Esophagus (tissue), 2 donors: Measurements from ENCODE around the gene SYT4. TPM values are rescaled to one million over a fixed set of nuclear protein-coding genes. Genes with fewer than 3 reads are reported as not detected.
"Not testable (repeated sequence)": the region's sequence is repeated elsewhere in the genome, so short reads cannot be mapped to it uniquely, and the experiment has no call there.

ENCODE experiments used
- H3K27ac ChIP-seq, 2 donors: one replicate each; pipeline ENCODE4 v1.5.1; 2013; ENCODE audit warnings: low read depth in 2 of 2, mild to moderate bottlenecking in 2 of 2, inconsistent platforms in 1 of 2, low read length in 1 of 2, moderate library complexity in 1 of 2
- H3K27me3 ChIP-seq, 2 donors: one replicate each; pipeline ENCODE4 v1.6.1; 2013; ENCODE audit warnings: low read length in 2 of 2, control low read depth in 1 of 2, mild to moderate bottlenecking in 1 of 2; ENCODE audit not compliant: insufficient read depth in 2 of 2, control insufficient read depth in 1 of 2
- H3K36me3 ChIP-seq, 2 donors: one replicate each; pipeline ENCODE4 v1.6.1; 2013; ENCODE audit warnings: low read length in 1 of 2; ENCODE audit not compliant: control insufficient read depth in 2 of 2, insufficient read depth in 2 of 2
- H3K4me1 ChIP-seq, 2 donors: one replicate each; pipeline ENCODE4 v1.6.1; 2013; ENCODE audit warnings: low read length in 1 of 2; ENCODE audit not compliant: control insufficient read depth in 2 of 2, insufficient read depth in 2 of 2
- H3K4me3 ChIP-seq, 2 donors: one replicate each; pipeline ENCODE4 v1.5.1; 2013; ENCODE audit warnings: low read length in 2 of 2, mild to moderate bottlenecking in 2 of 2, low read depth in 1 of 2, moderate library complexity in 1 of 2
- H3K9me3 ChIP-seq, 2 donors: one replicate each; pipeline ENCODE4 v1.6.1; 2013; ENCODE audit warnings: mild to moderate bottlenecking in 2 of 2, low read depth in 1 of 2, low read length in 1 of 2, moderate library complexity in 1 of 2; ENCODE audit not compliant: control insufficient read depth in 2 of 2, insufficient read depth in 1 of 2
- WGBS, 2 donors: extraction: QIAGEN DNeasy Blood & Tissue Kit; methylation state at CpG; one replicate each; pipeline ENCODE4 v1.1.7; 2013; 5-methylcytosine and 5-hydroxymethylcytosine counted together
- polyA plus RNA-seq, 2 donors: library from polyadenylated mRNA; stranded (reverse); fragments of 200-250 nt; gene quantifications; one replicate each; pipeline ENCODE4 v1.2.3, GENCODE V29; 2013
- donor health status: healthy with polysubstance abuse.
- donor health status: Bipolar disorder and iron deficiency.

Gene SYT4
- polyA plus RNA-seq, result under 1 TPM in 1 of 2 donors, not detected in 1; 0.01 TPM

GRCh38 chr18:43277164-43277600 is at the start of gene SYT4:
TSS of gene SYT4 (minus strand) at chr18:43277490. CDS start at chr18:43277281, 209 bp downstream.
- Histone ChIP-seq H3K4me3 (no peak within 1 kb of the TSS), H3K27ac (no peak within 1 kb of the TSS), H3K9me3 (no peaks in the 10 kb centered on the region), H3K4me1 (peaks cover 0 to 3% of the 10 kb centered on the region in 2 donors), H3K27me3 (no peaks in the 10 kb centered on the region), H3K36me3 (no peaks in the 10 kb centered on the region)
- WGBS, 2 donors, result 3 to 7% methylated on average over 20 of the region's 20 CpGs

- Histone ChIP-seq H3K4me3 (no peak overlapping the region), H3K27me3 (no peaks in the 10 kb centered on the region), H3K9me3 (no peaks in the 10 kb centered on the region), H3K4me1 (no peaks in the 10 kb centered on the region), H3K36me3 (no peaks in the 10 kb centered on the region), H3K27ac (no peak overlapping the region)
- WGBS, 2 donors, result 88 to 94% methylated on average over 1 of the region's 1 CpG
Measured at GRCh38 chr18:43322132-43322531, 44.8 kb upstream of the SYT4 start.

GRCh38 chr18:43314941-43315340 is 37.7 kb upstream of the SYT4 start:
- Histone ChIP-seq H3K9me3 (no peaks in the 10 kb centered on the region), H3K27ac (no peak overlapping the region), H3K27me3 (no peaks in the 10 kb centered on the region), H3K4me3 (no peak overlapping the region), H3K36me3 (no peaks in the 10 kb centered on the region), H3K4me1 (no peaks in the 10 kb centered on the region)
- 67 to 68% methylated on average over 3 of the region's 3 CpGs for WGBS, 2 donors

GRCh38 chr18:43312891-43313290 is 35.6 kb upstream of the SYT4 start:
- Histone ChIP-seq H3K27me3 (no peaks in the 10 kb centered on the region), H3K4me3 (no peak overlapping the region), H3K36me3 (no peaks in the 10 kb centered on the region), H3K9me3 (no peaks in the 10 kb centered on the region), H3K27ac (no peak overlapping the region), H3K4me1 (no peaks in the 10 kb centered on the region)
- WGBS, 2 donors, result 85% methylated on average over 1 of the region's 1 CpG

GRCh38 chr18:43310239-43310638 is 32.9 kb upstream of the SYT4 start:
- H3K27ac ChIP-seq, result no peak overlapping the region
- no peaks in the 10 kb centered on the region for H3K27me3 ChIP-seq
- H3K4me1 ChIP-seq, result no peaks in the 10 kb centered on the region
- no peaks in the 10 kb centered on the region for H3K9me3 ChIP-seq
- no peak overlapping the region for H3K4me3 ChIP-seq
- H3K36me3 ChIP-seq, result no peaks in the 10 kb centered on the region
- WGBS, 2 donors, result 43 to 58% methylated on average over 1 of the region's 1 CpG

GRCh38 chr18:43303376-43303775 is 26.1 kb upstream of the SYT4 start:
- Histone ChIP-seq H3K4me1 (no peaks in the 10 kb centered on the region), H3K27me3 (no peaks in the 10 kb centered on the region), H3K9me3 (no peaks in the 10 kb centered on the region), H3K27ac (no peak overlapping the region), H3K4me3 (no peak overlapping the region), H3K36me3 (no peaks in the 10 kb centered on the region)
- 61 to 69% methylated on average over 2 of the region's 2 CpGs for WGBS, 2 donors

- H3K9me3 ChIP-seq, H3K4me3 ChIP-seq, H3K27ac ChIP-seq, H3K36me3 ChIP-seq, H3K27me3 ChIP-seq, H3K4me1 ChIP-seq: not testable (repeated sequence)
- WGBS, 2 donors, result 77 to 80% methylated on average over 10 to 11 of the region's 11 CpGs
Measured at GRCh38 chr18:43286187-43286586, 8.9 kb upstream of the SYT4 start.

GRCh38 chr18:43283299-43283698 is 6.0 kb upstream of the SYT4 start:
- no peaks in the 10 kb centered on the region for H3K4me1 ChIP-seq
- WGBS, 2 donors, result 93% methylated on average over 16 of the region's 16 CpGs
- H3K27ac ChIP-seq, result no peak overlapping the region
- H3K4me3 ChIP-seq, result no peak overlapping the region
- no peaks in the 10 kb centered on the region for H3K27me3 ChIP-seq
- peaks cover 0 to 2% of the 10 kb centered on the region in 2 donors for H3K9me3 ChIP-seq
- H3K36me3 ChIP-seq, result no peaks in the 10 kb centered on the region

- Histone ChIP-seq H3K4me3 (no peak overlapping the region), H3K9me3 (no peaks in the 10 kb centered on the region), H3K36me3 (no peaks in the 10 kb centered on the region), H3K27me3 (no peaks in the 10 kb centered on the region), H3K27ac (no peak overlapping the region), H3K4me1 (peaks cover 0 to 3% of the 10 kb centered on the region in 2 donors)
- WGBS, 2 donors, result 2 to 3% methylated on average over 6 of the region's 6 CpGs
Measured at GRCh38 chr18:43279015-43279744, 1.9 kb upstream of the SYT4 start.

- no peaks in the 10 kb centered on the region for H3K36me3 ChIP-seq
- H3K27ac ChIP-seq, result no peak overlapping the region
- H3K4me3 ChIP-seq, result no peak overlapping the region
- no peaks in the 10 kb centered on the region for H3K9me3 ChIP-seq
- no peaks in the 10 kb centered on the region for H3K27me3 ChIP-seq
- peaks cover 0 to 3% of the 10 kb centered on the region in 2 donors for H3K4me1 ChIP-seq
Measured at GRCh38 chr18:43278355-43278754, 1.1 kb upstream of the SYT4 start.
